H9 (cell line): ENCODE data around the gene RFNG. TPM values are rescaled to one million over a fixed set of nuclear protein-coding genes. Genes with fewer than 3 reads are reported as not detected.

Experiments used
- DNase-seq: peaks from one replicate; pipeline ENCODE4 v3.0.0-alpha.2; 2017
- H2AFZ ChIP-seq: one replicate; pipeline ENCODE4 v1.6.1; 2013; ENCODE audit warnings: mild to moderate bottlenecking, low read length, control low read depth, moderate library complexity
- H2AK5ac ChIP-seq: 2 replicates; pipeline ENCODE4 v1.6.1; 2013; ENCODE audit warnings: low read length, control low read depth, mixed read lengths; ENCODE audit not compliant: insufficient read length
- H2BK120ac ChIP-seq: one replicate; pipeline ENCODE4 v1.6.1; 2013; ENCODE audit warnings: low read depth, mild to moderate bottlenecking, low read length, control low read depth, inconsistent platforms; ENCODE audit not compliant: poor library complexity, severe bottlenecking
- H2BK12ac ChIP-seq: 2 replicates; pipeline ENCODE4 v1.6.1; 2013; ENCODE audit warnings: low read length, control low read depth, mixed read lengths, low read depth; ENCODE audit not compliant: insufficient read length
- H2BK15ac ChIP-seq: 2 replicates; pipeline ENCODE4 v1.6.1; 2013; ENCODE audit warnings: low read depth, low read length, control low read depth
- H2BK20ac ChIP-seq: one replicate; pipeline ENCODE4 v1.6.1; 2013; ENCODE audit warnings: low read depth, mild to moderate bottlenecking, low read length, control low read depth, inconsistent platforms; ENCODE audit not compliant: poor library complexity, severe bottlenecking
- H2BK5ac ChIP-seq: 2 replicates; pipeline ENCODE4 v1.6.1; 2013; ENCODE audit warnings: low read length, control low read depth, mixed read lengths; ENCODE audit not compliant: insufficient read length
- H3K14ac ChIP-seq: 2 replicates; pipeline ENCODE4 v1.6.1; 2013; ENCODE audit warnings: low read length, control low read depth; ENCODE audit not compliant: insufficient read depth
- H3K18ac ChIP-seq: 2 replicates; pipeline ENCODE4 v1.6.1; 2013; ENCODE audit warnings: low read depth, mild to moderate bottlenecking, mixed read lengths, low read length, control low read depth; ENCODE audit not compliant: insufficient read length
- H3K23ac ChIP-seq: 2 replicates; pipeline ENCODE4 v1.6.1; 2013; ENCODE audit warnings: low read length, control low read depth, mixed read lengths, low read depth; ENCODE audit not compliant: insufficient read length
- H3K23me2 ChIP-seq: 2 replicates; pipeline ENCODE4 v1.6.1; 2013; ENCODE audit warnings: low read depth, mild to moderate bottlenecking, mixed read lengths, low read length, control low read depth; ENCODE audit not compliant: insufficient read length, poor library complexity, severe bottlenecking
- H3K27ac ChIP-seq: 2 replicates; pipeline ENCODE4 v1.5.1; 2013; ENCODE audit warnings: low read length, control low read depth, mixed read lengths, low read depth; ENCODE audit not compliant: insufficient read length
- H3K27me3 ChIP-seq: 2 replicates; pipeline ENCODE4 v1.6.1; 2013; ENCODE audit warnings: low read length, control low read depth, inconsistent platforms; ENCODE audit not compliant: insufficient read depth
- H3K4ac ChIP-seq: 2 replicates; pipeline ENCODE4 v1.6.1; 2013; ENCODE audit warnings: low read depth, mild to moderate bottlenecking, control low read depth, inconsistent platforms, low read length, moderate library complexity
- H3K4me1 ChIP-seq: 2 replicates; pipeline ENCODE4 v1.6.1; 2013; ENCODE audit warnings: low read length, control low read depth, inconsistent platforms; ENCODE audit not compliant: insufficient read depth
- H3K4me2 ChIP-seq: 2 replicates; pipeline ENCODE4 v1.6.1; 2013; ENCODE audit warnings: low read length, control low read depth, mixed read lengths; ENCODE audit not compliant: insufficient read length, insufficient read depth
- H3K56ac ChIP-seq: 2 replicates; pipeline ENCODE4 v1.6.1; 2013; ENCODE audit warnings: low read depth, mild to moderate bottlenecking, mixed read lengths, low read length, control low read depth; ENCODE audit not compliant: insufficient read length
- H3K79me1 ChIP-seq: 2 replicates; pipeline ENCODE4 v1.6.1; 2013; ENCODE audit warnings: low read depth, mild to moderate bottlenecking, moderate library complexity, low read length, control low read depth, inconsistent platforms; ENCODE audit not compliant: insufficient read depth, poor library complexity, severe bottlenecking
- H3K79me2 ChIP-seq: 2 replicates; pipeline ENCODE4 v1.6.1; 2013; ENCODE audit warnings: low read length, control low read depth, inconsistent platforms; ENCODE audit not compliant: insufficient read depth
- H3K9ac ChIP-seq: 2 replicates; pipeline ENCODE4 v1.6.1; 2013; ENCODE audit warnings: low read length, control low read depth, mixed read lengths; ENCODE audit not compliant: insufficient read length; ENCODE audit errors: extremely low read depth
- H3K9me3 ChIP-seq: one replicate; pipeline ENCODE4 v1.6.1; 2013; ENCODE audit warnings: low read depth, low read length, inconsistent platforms; ENCODE audit not compliant: control insufficient read depth
- H3T11ph ChIP-seq: one replicate; pipeline ENCODE4 v1.6.1; 2013; ENCODE audit warnings: mild to moderate bottlenecking, low read length, control low read depth, inconsistent platforms
- H4K20me1 ChIP-seq: one replicate; pipeline ENCODE4 v1.6.1; 2013; ENCODE audit not compliant: control insufficient read depth, insufficient read length, insufficient read depth
- H4K5ac ChIP-seq: 2 replicates; pipeline ENCODE4 v1.6.1; 2013; ENCODE audit warnings: low read depth, mild to moderate bottlenecking, mixed read lengths, low read length, control low read depth; ENCODE audit not compliant: insufficient read length
- H4K8ac ChIP-seq: replicated peaks from 2 replicates; pipeline ENCODE4 v1.6.1; 2013; ENCODE audit warnings: low read length, control low read depth, mixed read lengths, low read depth; ENCODE audit not compliant: insufficient read length
- H4K91ac ChIP-seq: 2 replicates; pipeline ENCODE4 v1.6.1; 2013; ENCODE audit warnings: low read depth, mild to moderate bottlenecking, moderate library complexity, mixed read lengths, low read length, control low read depth; ENCODE audit not compliant: insufficient read length
- H3K27ac Mint-ChIP-seq, 3 experiments: 2 replicates in 2 of 3; 3 replicates in 1 of 3; pipeline ENCODE4 v1.8.0; 2020 to 2021; ENCODE audit warnings: mixed read lengths in 3 of 3, mild to moderate bottlenecking in 1 of 3, moderate library complexity in 1 of 3
- H3K27me3 Mint-ChIP-seq: 2 replicates; pipeline ENCODE4 v1.8.0; 2021; ENCODE audit warnings: low read depth, mild to moderate bottlenecking, moderate library complexity, mixed read lengths
- H3K36me3 Mint-ChIP-seq, 3 experiments: 2 replicates in 2 of 3; 3 replicates in 1 of 3; pipeline ENCODE4 v1.8.0; 2020 to 2021; ENCODE audit warnings: low read depth in 3 of 3, mixed read lengths in 3 of 3; ENCODE audit not compliant: insufficient read depth in 1 of 3
- H3K4me1 Mint-ChIP-seq, 2 experiments: 2 replicates each; pipeline ENCODE4 v1.8.0; 2020; ENCODE audit warnings: mixed read lengths in 2 of 2
- H3K4me3 Mint-ChIP-seq, 2 experiments: 2 replicates in 1 of 2; 3 replicates in 1 of 2; pipeline ENCODE4 v1.8.0; 2020 to 2021; ENCODE audit warnings: mild to moderate bottlenecking in 2 of 2, mixed read lengths in 2 of 2, moderate library complexity in 1 of 2
- H3K9me3 Mint-ChIP-seq, 2 experiments: 2 replicates in 1 of 2; 3 replicates in 1 of 2; pipeline ENCODE4 v1.8.0; 2020; ENCODE audit warnings: mild to moderate bottlenecking in 2 of 2, mixed read lengths in 2 of 2, moderate library complexity in 1 of 2
- whole genome bisulfite sequencing: extraction: QIAGEN DNeasy Blood & Tissue Kit; methylation state at CpG from one replicate; pipeline ENCODE4 v1.1.7; 2013; ENCODE audit warnings: missing lambda C conversion rate, low lambda C conversion rate, mixed read lengths; ENCODE audit not compliant: insufficient read length; ENCODE audit errors: extremely low coverage; 5-methylcytosine and 5-hydroxymethylcytosine counted together
- total RNA-seq: library from RNA; stranded (reverse); gene quantifications from 2 replicates; pipeline ENCODE4 v1.2.1, GENCODE V29; 2021
- TF ChIP-seq, protein P1 (sequence below): fragments of 200-600 bp; sonication (generic); conservative IDR thresholded peaks from 3 replicates; pipeline ENCODE4 v1.8.0; 2021; ENCODE audit warnings: antibody characterized with exemption, mild to moderate bottlenecking

The RFNG gene
- total RNA-seq, 1 experiment from 2014 or later: 34.0 TPM

DNA sequence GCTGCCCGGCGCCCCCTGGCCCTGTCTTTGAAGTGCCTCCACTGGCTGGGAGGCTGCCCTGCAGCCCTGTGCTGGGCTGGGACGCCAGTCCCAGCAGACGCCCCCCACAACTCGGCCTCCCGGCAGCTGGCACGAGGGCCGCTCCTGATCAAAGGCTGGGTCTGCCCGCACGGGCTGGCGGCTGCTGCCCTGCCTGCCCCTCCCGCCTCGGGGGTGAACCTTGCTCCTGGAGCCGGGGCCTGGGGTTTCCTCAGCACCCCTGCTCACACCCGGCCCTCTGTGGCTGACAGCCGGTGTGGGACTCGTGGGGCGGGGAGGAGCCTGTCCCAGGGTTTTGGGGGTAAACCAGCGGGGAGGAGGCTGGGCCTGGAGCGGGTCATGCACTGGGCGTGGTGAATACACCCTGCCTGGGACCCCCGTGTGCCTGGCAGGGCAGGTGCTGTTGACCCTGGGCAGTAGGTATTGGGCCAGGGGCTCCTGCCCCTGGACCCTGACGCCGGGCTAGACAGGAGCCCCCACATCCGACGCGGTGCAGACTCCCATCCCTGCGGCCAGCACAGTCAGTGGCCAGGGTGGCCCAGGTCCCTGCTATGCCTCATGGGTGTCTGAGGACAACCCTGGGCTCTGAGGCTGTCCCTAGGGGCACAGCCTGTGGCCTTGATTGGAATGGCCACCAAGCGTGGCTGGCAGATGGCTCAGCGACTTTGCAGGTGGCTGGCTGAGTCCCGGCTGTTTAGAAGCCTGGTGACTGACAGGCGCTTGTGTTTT lies 50.6 kb downstream of the RFNG start:
- no peaks in the 10 kb centered on the region for H3K79me2 ChIP-seq
- H2BK12ac ChIP-seq: no peak overlapping the region
- no peak overlapping the region for H4K91ac ChIP-seq
- H3K4me2 ChIP-seq: no peak overlapping the region
- no peak overlapping the region for H2BK5ac ChIP-seq
- no peaks in the 10 kb centered on the region for H4K20me1 ChIP-seq
- peaks cover 0 to 9% (median 9%) of the 10 kb centered on the region in 3 experiments; a peak in 6 of 7 replicates for H3K36me3 Mint-ChIP-seq
- no peak overlapping the region for H3K9ac ChIP-seq
- H3K27me3 ChIP-seq: no peaks in the 10 kb centered on the region
- no peaks in the 10 kb centered on the region for H3K9me3 Mint-ChIP-seq
- no peak overlapping the region for H3K56ac ChIP-seq
- no peaks in the 10 kb centered on the region for H3K4me1 ChIP-seq
- H3K23me2 ChIP-seq: no peaks in the 10 kb centered on the region
- H3K27ac ChIP-seq: no peak overlapping the region
- no peak overlapping the region for H2AFZ ChIP-seq
- TF ChIP-seq, protein P1, sequence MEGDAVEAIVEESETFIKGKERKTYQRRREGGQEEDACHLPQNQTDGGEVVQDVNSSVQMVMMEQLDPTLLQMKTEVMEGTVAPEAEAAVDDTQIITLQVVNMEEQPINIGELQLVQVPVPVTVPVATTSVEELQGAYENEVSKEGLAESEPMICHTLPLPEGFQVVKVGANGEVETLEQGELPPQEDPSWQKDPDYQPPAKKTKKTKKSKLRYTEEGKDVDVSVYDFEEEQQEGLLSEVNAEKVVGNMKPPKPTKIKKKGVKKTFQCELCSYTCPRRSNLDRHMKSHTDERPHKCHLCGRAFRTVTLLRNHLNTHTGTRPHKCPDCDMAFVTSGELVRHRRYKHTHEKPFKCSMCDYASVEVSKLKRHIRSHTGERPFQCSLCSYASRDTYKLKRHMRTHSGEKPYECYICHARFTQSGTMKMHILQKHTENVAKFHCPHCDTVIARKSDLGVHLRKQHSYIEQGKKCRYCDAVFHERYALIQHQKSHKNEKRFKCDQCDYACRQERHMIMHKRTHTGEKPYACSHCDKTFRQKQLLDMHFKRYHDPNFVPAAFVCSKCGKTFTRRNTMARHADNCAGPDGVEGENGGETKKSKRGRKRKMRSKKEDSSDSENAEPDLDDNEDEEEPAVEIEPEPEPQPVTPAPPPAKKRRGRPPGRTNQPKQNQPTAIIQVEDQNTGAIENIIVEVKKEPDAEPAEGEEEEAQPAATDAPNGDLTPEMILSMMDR: no peak
- no peak overlapping the region for H3K27ac Mint-ChIP-seq
- no peaks in the 10 kb centered on the region for H3K9me3 ChIP-seq
- H2BK20ac ChIP-seq: no peak overlapping the region
- H3K18ac ChIP-seq: no peak overlapping the region
- H4K5ac ChIP-seq: no peak overlapping the region
- no peaks in the 10 kb centered on the region for H3K4me1 Mint-ChIP-seq
- H4K8ac ChIP-seq: no peak overlapping the region
- no peak for DNase-seq
- H3K27me3 Mint-ChIP-seq: no peaks in the 10 kb centered on the region
- H3K4ac ChIP-seq: no peak overlapping the region; the same call in 1 of the 2 replicates
- no peaks in the 10 kb centered on the region for H3K79me1 ChIP-seq
- no peak overlapping the region for H2BK15ac ChIP-seq
- no peak overlapping the region for H3K4me3 Mint-ChIP-seq
- H3K23ac ChIP-seq: no peak overlapping the region
- no peak overlapping the region; the same call in 1 of the 2 replicates for H3K14ac ChIP-seq
- no CpG with 5 or more reads among the region's 32 CpGs for WGBS
- H3T11ph ChIP-seq: no peak overlapping the region
- H2BK120ac ChIP-seq: no peak overlapping the region
- no peak overlapping the region for H2AK5ac ChIP-seq
